LNCaP clone FGC (cell line): Measurements from ENCODE around the gene C10orf105.

Experiments used
- DNase-seq: peaks from one replicate; pipeline ENCODE4 v3.0.0-alpha.2; 2011; ENCODE audit warnings: low read depth
- H3K4me3 ChIP-seq: 2 replicates; pipeline ENCODE4 v1.5.1; 2011; ENCODE audit warnings: mild to moderate bottlenecking, low read depth, low read length, control low read depth
- TF ChIP-seq, protein P1 (sequence below): IDR thresholded peaks from 2 replicates; pipeline ENCODE4 v1.5.1; 2012; ENCODE audit warnings: mild to moderate bottlenecking; ENCODE audit not compliant: control insufficient read depth, insufficient read depth; ENCODE audit errors: extremely low read depth

The C10orf105 gene

DNA sequence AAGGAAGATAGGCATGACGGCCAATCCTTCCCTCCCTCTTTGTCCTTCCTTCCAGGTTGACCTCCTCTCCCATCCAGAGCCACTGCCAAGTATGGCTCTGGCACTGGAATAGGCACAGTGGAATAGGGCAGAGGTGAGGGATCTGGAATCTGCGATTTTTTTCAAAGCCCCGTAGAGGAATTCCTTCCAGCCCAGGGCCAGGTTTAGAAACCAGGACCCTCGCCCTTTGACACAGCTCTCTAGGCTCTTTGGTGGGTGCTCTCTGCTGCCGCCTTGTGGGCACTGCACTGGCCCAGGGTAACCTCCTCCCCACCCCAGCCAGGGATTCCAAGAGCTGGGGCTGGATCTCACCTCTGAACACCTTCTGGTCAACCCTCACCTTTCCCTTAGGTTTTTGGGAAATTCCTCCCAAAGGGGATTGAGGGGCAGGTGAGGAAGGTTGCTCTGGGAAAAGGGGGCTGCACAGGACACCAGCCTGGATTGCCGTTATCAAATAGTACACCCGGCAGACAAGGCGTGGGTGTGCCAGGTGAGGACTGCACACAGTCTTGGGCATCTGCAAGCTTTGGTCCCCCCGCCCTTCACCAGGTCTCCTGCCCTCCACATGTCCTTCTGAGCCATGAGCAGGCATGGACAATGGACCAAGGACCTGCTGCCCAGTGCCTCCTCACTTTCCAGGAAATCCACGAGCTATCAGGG, 22.8 kb downstream of the C10orf105 start:
- TF ChIP-seq, protein P1, sequence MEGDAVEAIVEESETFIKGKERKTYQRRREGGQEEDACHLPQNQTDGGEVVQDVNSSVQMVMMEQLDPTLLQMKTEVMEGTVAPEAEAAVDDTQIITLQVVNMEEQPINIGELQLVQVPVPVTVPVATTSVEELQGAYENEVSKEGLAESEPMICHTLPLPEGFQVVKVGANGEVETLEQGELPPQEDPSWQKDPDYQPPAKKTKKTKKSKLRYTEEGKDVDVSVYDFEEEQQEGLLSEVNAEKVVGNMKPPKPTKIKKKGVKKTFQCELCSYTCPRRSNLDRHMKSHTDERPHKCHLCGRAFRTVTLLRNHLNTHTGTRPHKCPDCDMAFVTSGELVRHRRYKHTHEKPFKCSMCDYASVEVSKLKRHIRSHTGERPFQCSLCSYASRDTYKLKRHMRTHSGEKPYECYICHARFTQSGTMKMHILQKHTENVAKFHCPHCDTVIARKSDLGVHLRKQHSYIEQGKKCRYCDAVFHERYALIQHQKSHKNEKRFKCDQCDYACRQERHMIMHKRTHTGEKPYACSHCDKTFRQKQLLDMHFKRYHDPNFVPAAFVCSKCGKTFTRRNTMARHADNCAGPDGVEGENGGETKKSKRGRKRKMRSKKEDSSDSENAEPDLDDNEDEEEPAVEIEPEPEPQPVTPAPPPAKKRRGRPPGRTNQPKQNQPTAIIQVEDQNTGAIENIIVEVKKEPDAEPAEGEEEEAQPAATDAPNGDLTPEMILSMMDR, result peak; percentile 76
- H3K4me3 ChIP-seq, result no peak overlapping the region
- no peak for DNase-seq

DNA sequence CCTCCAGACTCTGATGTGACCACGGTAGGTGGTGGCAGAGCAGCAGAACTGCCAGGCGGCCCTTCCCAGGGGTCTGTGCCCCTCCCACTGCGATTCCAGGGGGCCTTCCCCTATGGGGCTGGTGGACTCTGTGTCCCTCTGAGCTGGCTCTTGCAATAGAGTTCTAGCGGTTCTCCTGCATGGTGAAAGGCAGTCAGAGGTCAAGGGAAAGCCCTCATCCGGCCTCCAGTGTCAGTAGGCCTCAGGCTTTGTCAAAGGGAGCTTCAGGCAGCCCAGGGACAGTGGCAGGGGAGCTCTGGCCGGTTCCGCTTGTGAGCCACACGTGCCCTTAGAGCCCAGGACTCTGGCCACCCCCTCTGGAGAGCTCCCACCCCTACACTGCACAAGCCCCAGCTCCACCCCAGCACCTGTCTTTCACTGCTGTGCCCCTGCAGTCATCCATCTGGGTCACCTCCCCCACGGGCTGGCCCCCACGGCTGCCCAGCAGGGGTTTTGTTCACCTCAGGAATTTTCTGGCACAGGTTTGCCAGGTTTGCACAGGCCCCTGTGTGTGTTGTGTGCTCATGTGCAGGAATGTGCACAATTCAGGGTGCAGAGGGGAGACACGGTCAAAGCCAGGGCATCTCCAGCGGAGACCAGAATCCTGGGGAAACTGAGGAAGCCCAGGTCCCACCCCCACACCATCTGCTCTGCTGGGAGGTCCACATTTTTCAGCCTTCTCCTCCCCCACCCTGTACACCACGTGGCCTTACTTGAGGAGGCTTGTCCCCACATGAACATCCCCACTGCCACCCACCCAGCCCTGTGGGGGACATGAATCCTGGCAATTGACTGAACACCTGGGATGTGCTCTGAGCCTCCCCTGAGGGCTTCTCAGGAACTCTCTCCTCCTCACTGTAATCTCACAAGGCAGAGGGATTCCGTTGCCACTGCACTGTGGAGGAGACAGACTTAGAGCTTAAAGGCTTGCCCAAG, 23.8 kb downstream of the C10orf105 start:
- DNase-seq, result no peak
- TF ChIP-seq, protein P1, result no peak

DNA sequence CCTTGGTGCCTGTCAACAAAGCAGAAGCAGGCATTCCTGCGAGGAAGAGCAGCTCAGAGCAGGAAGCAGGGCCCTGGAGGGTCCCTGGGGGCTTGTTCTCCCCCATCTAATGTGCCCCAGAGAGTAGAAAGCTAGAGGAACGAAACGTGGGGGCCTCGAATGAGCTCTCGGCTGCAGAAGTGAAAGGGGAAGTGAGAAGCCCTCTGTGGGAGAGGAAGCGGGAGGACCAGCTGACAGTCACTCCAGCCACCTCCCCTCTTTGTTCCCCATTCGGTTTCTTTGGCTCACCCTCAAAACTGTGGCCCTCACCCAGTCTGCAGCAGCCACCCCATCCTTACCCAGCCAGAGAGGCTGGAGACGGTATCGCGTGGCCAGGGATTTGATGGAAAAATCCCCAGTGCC, 25.0 kb downstream of the C10orf105 start:
- TF ChIP-seq, protein P1, result no peak
- no peak overlapping the region for H3K4me3 ChIP-seq
- no peak for DNase-seq

More for the DNA sequence above, 23.8 kb downstream of the C10orf105 start:
- H3K4me3 ChIP-seq, result no peak overlapping the region

DNA sequence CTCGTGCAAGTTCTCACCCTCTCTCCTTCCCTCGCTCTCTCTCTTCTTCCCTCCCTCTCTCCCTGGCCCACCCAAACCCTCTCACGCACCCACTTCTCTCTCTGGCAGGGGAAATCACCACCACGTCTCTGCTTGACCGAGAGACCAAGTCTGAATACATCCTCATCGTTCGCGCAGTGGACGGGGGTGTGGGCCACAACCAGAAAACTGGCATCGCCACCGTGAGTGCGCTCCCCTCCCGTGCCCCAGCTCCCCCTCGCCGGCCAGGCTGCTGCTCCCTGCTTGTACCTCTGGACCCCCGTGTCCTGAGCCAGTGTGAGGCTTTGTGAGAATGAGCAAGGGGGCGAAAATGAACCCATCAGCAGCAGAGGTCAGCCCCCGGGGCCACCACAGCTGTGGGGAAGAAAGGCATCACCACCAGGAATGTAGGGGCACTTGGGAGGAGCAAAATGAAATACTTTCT, 25.5 kb downstream of the C10orf105 start:
- H3K4me3 ChIP-seq, result no peak overlapping the region
- TF ChIP-seq, protein P1, result no peak

DNA sequence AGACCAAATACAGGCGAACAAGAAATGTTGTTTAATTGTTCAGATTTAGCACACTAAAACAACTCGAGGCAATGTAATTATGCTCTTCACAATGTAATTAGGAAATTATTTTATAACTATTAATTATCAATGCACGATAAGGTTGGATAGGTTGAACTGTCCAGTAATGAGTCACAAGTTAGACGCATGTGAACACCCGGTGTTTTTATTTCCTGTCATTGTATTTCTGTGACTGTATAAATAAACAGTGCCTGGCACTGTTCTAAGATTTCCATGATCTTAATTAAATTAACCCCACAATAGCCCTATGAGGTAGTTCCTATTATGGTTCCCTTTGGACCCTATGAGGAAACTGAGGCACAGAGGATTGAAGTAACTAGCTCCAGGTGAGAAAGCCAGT, 26.2 kb downstream of the C10orf105 start:
- DNase-seq, result no peak
- H3K4me3 ChIP-seq, result no peak overlapping the region
- TF ChIP-seq, protein P1, result no peak

More for the DNA sequence above, 25.5 kb downstream of the C10orf105 start:
- no peak for DNase-seq

DNA sequence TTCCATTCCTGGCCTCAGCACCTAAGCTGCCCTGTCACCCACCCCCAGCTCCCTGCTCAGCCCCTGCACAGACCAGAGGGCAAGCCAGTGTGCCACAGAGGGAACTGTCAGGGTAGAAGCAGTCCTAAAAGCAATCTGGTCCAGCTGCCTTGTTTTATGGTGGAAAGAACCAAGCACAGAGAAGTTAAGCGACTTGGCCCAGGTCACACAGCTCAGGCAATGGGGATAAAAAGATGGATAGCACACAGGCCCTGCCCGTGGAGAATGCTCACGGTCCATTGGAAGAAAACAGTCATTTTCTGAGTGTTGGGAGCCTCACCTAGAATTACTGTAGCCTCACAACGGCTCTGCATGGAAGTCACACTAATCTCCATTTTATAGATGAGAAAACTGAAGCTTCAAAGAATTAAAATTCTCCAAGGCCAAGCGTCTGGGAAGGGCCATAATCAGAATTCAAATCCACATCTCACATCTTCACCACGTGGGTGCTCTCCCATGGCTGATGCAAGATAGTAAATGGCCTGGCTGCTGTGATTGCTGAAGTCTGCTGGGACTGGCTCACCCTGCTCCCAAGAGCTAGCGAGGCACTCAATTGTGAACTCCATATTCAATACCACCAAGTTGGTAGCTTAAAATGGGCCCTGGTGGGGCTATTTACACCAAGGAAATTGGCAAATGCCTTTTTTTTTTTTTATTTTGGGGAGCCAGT, 26.8 kb downstream of the C10orf105 start:
- TF ChIP-seq, protein P1, result no peak
- no peak overlapping the region for H3K4me3 ChIP-seq
- DNase-seq, result no peak
